Adrenal gland (tissue), 12 donors: ENCODE measurements around the gene NT5DC3. TPM values are rescaled to one million over a fixed set of nuclear protein-coding genes. Genes with fewer than 3 reads are reported as not detected.

ENCODE experiments used
- DNase-seq, 7 donors: peaks; one replicate each; pipeline ENCODE4 v3.0.0-alpha.2; 2019 to 2020
- H3K27ac ChIP-seq, 5 donors: fragments of 200-600 bp; sonication (generic) in 4 of 5; 1 replicate in 3 of 5; 2 replicates in 2 of 5; pipeline versions ENCODE4 v1.5.1 to v1.8.0; 2016 to 2020; ENCODE audit warnings: mild to moderate bottlenecking in 1 of 5
- H3K27me3 ChIP-seq: fragments of 200-600 bp; 2 replicates; pipeline ENCODE4 v1.8.0; 2021
- H3K36me3 ChIP-seq, 2 donors: fragments of 200-600 bp; replicated peaks in 1 of 2; 1 replicate in 1 of 2; 2 replicates in 1 of 2; pipeline versions ENCODE4 v1.5.1 to v1.8.0; 2018 to 2022
- H3K4me1 ChIP-seq, 2 donors: fragments of 200-600 bp; replicated peaks in 1 of 2; 1 replicate in 1 of 2; 2 replicates in 1 of 2; pipeline versions ENCODE4 v1.5.1 to v1.8.0; 2018 to 2021
- H3K4me3 ChIP-seq, 4 donors: fragments of 200-600 bp; sonication (generic) in 3 of 4; one replicate each; pipeline ENCODE4 v1.5.1; 2016 to 2018
- H3K9me3 ChIP-seq, 3 donors: fragments of 200-600 bp; sonication (generic) in 1 of 3; replicated peaks in 1 of 3; 1 replicate in 2 of 3; 2 replicates in 1 of 3; pipeline versions ENCODE4 v1.5.1 to v1.8.0; 2016 to 2021
- POLR2A ChIP-seq, 2 donors: fragments of 450-650 bp; IDR thresholded peaks; one replicate each; pipeline ENCODE4 v1.6.1; 2017; ENCODE audit warnings: antibody characterized with exemption in 2 of 2, mild to moderate bottlenecking in 2 of 2, moderate library complexity in 1 of 2
- WGBS, 4 donors: extraction: QIAGEN DNeasy Blood & Tissue Kit in 2 of 4; methylation state at CpG; one replicate each; pipeline versions ENCODE4 v1.1.5 to v1.1.7; 2013 to 2017; 5-methylcytosine and 5-hydroxymethylcytosine counted together
- intact Hi-C, 2 donors: fragments of 100-400 bp; cut with DNase I; formaldehyde crosslinking; loops; one replicate each; pipeline versions ENCODE4 v1.14.1 to v1.15.0; 2022 to 2023
- polyA plus RNA-seq, 3 donors: library from polyadenylated mRNA; stranded (reverse); fragments of 200-250 nt in 2 of 3; fragments of 350-450 nt in 1 of 3; fragmentation: Illumina TruSeq in 1 of 3; extraction: RNeasy Lipid Tissue Mini Kit (QIAGEN cat#74804) in 1 of 3; gene quantifications; one replicate each; pipeline ENCODE4 v1.2.3, GENCODE V29; 2013 to 2014
- total RNA-seq, 9 donors: library from RNA; depleted of rRNA in 4 of 9; stranded (reverse); fragments of >200 nt in 4 of 9; fragments of 120-200 nt in 1 of 9; fragmentation: NEBNext Ultra II Directional in 1 of 9; extraction: Animal tissue kit (Norgen Biotek cat#: 25700) in 1 of 9; gene quantifications; one replicate each; pipeline versions ENCODE4 v1.1.0 to v1.2.4, GENCODE V29; 2013 to 2023
- TF ChIP-seq, protein P1 (sequence below), 6 experiments: fragments of 450-650 bp in 4 of 6; fragments of 200-600 bp in 2 of 6; sonication (generic) in 1 of 6; IDR thresholded peaks; 1 replicate in 5 of 6; 2 replicates in 1 of 6; pipeline versions ENCODE4 v1.5.1 to v1.8.0; 2016 to 2021; ENCODE audit warnings: antibody characterized with exemption in 6 of 6, mild to moderate bottlenecking in 2 of 6, moderate library complexity in 1 of 6
- donor health status: healthy with polysubstance abuse.
- donor health status: Bipolar disorder and iron deficiency.
- donor health status: DM: yes; HTN: yes; CAD: no.
- donor health status: DM: no; HTN: no; CAD: no.
- donor health status: DM: no; HTN: no; CAD: no.
- donor health status: DM: yes; HTN: yes; CAD: no.

Gene NT5DC3
- total and polyA plus RNA-seq, 12 donors: 4.1 to 14.9 (median 7.2) TPM

DNA sequence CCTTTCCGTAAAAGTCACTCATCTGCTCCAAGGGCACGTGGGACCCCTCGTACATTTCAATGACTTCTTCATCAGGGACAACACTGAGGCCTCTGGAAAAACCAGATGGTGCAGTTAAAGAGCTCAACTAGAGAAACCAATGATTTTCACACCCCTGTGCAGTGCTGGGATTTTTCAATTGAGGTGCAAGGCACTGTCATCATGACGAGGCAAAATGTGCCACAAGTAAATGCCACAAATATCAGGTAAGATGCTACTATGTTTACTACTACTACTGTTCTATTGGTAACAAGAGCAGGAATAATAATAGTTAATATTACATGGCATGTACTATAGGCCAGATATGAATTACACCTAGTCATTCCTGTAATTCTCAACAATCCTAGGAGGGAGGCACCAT is 42.4 kb downstream of the NT5DC3 start:
- peaks cover 19 to 37% of the 10 kb centered on the region in 2 donors for H3K4me1 ChIP-seq
- no peak overlapping the region for H3K4me3 ChIP-seq
- H3K9me3 ChIP-seq: no peaks in the 10 kb centered on the region
- no peaks in the 10 kb centered on the region for H3K36me3 ChIP-seq
- TF ChIP-seq, protein P1, sequence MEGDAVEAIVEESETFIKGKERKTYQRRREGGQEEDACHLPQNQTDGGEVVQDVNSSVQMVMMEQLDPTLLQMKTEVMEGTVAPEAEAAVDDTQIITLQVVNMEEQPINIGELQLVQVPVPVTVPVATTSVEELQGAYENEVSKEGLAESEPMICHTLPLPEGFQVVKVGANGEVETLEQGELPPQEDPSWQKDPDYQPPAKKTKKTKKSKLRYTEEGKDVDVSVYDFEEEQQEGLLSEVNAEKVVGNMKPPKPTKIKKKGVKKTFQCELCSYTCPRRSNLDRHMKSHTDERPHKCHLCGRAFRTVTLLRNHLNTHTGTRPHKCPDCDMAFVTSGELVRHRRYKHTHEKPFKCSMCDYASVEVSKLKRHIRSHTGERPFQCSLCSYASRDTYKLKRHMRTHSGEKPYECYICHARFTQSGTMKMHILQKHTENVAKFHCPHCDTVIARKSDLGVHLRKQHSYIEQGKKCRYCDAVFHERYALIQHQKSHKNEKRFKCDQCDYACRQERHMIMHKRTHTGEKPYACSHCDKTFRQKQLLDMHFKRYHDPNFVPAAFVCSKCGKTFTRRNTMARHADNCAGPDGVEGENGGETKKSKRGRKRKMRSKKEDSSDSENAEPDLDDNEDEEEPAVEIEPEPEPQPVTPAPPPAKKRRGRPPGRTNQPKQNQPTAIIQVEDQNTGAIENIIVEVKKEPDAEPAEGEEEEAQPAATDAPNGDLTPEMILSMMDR (IDR thresholded peaks at IDR 0.05): no peak
- TF ChIP-seq POLR2A (IDR thresholded peaks at IDR 0.05): no peak
- 91 to 96% (median 91%) methylated on average over 4 of the region's 4 CpGs for WGBS, 4 donors
- intact Hi-C loops: no loop called here
- no peaks in the 10 kb centered on the region for H3K27me3 ChIP-seq
- DNase-seq: no peak
- peak overlapping the region in 4 of 5 donors; percentile 3 to 86 (median 51) for H3K27ac ChIP-seq

DNA sequence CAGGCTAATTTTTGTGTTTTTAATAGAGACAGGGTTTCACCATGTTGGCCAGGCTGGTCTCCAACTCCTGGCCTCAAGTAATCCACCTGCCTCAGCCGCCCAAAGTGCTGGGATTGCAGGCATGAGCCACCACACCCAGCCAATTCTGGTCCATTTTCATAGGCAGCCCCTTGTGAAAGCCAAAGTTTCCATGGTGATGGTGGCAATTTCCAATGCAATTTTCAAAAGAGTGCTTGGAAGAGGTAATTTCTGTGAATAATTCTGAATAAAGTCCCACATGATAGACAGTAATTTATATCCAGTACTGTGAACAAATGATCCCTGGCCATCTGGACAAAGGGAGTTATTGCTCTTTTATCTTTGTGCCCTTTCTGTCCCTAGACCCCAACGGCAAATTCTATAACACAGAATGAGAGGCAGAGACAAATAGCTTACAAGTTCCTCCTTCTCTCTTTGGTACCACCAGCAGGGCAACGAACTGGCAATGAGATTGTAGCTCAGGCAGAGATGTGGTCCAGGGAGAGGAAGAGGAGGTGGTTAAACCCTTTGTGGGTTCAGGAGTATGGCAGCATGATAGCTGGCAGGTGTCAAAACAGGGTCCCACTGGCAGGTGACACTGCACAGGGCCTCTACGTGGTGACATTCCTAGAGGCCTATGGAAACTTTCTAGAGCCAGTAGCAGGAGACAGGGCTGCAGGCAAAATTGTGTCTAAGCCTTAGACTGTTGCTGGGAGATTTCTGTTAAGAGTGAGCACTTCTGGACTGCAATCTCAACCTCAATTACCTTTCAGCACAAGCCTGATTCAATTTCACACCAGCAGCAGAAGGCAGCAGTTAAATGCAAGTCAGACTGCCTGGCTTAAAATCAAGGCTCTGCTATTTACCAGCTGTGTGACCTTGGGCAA is 46.5 kb downstream of the NT5DC3 start:
- DNase-seq: no peak
- no peaks in the 10 kb centered on the region for H3K27me3 ChIP-seq
- intact Hi-C loops: no loop called here
- WGBS, 4 donors: 60 to 70% (median 64%) methylated on average over 4 of the region's 4 CpGs
- no peak overlapping the region for H3K27ac ChIP-seq
- peaks cover 0 to 3% of the 10 kb centered on the region in 2 donors for H3K36me3 ChIP-seq
- peaks cover 8 to 22% of the 10 kb centered on the region in 2 donors for H3K4me1 ChIP-seq
- H3K4me3 ChIP-seq: no peak overlapping the region
- TF ChIP-seq, protein P1 (IDR thresholded peaks at IDR 0.05): no peak
- no peak for TF ChIP-seq POLR2A (IDR thresholded peaks at IDR 0.05)
- no peaks in the 10 kb centered on the region for H3K9me3 ChIP-seq

DNA sequence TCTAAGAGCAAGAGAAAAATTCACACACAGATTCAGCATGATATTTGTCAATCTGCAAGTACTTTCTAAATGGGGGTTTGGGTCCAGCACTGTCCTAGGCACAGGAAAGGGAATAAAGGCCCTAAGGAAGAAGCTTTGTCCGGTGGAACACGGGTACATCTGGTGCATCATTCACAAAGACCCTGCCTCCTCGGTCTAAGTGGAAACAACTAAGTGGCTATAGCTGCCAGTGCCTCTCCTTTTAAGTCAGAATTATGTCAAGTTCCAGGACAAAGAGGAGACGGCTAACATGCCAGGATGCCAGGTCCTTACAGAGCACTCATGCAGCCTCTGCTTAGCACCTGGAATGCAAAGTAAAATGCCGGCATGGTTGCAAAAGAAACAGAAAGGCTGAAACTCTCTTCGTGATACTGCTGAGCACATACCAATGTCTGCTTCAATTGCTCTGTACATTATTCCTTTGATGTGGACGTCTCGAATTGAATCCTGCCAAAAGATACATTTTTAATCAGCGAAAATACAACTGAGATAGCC is 47.5 kb downstream of the NT5DC3 start:
- TF ChIP-seq, protein P1 (IDR thresholded peaks at IDR 0.05): no peak
- no peak for TF ChIP-seq POLR2A (IDR thresholded peaks at IDR 0.05)
- intact Hi-C loops: no loop called here
- Histone ChIP-seq H3K4me3 (no peak overlapping the region), H3K27me3 (no peaks in the 10 kb centered on the region), H3K36me3 (peaks cover 0 to 3% of the 10 kb centered on the region in 2 donors), H3K9me3 (no peaks in the 10 kb centered on the region), H3K4me1 (peaks cover 3 to 15% of the 10 kb centered on the region in 2 donors), H3K27ac (no peak overlapping the region)
- DNase-seq: no peak
- WGBS, 4 donors: 81 to 91% (median 86%) methylated on average over 8 to 9 of the region's 9 CpGs

DNA sequence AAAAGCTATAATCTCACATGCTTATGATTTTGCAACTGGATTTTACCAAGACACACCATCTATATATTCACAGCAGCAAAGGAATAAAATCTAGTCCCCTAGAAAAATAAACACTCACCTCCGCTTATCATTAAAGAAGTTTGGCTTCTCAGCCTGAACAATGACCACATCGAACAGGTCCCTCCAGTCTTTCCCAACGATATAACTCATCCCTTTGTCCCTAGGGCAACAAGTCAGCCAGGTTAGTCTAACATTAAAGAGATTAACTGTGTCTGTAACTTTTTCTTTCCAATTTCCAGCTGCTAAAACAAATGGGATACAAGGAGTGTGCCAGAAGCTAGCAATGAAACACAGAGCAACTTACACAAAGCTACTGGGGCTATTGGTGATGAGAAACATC is 48.0 kb downstream of the NT5DC3 start:
- Histone ChIP-seq H3K4me1 (peaks cover 3 to 15% of the 10 kb centered on the region in 2 donors), H3K4me3 (no peak overlapping the region), H3K27ac (no peak overlapping the region), H3K36me3 (peaks cover 0 to 3% of the 10 kb centered on the region in 2 donors), H3K27me3 (no peaks in the 10 kb centered on the region), H3K9me3 (no peaks in the 10 kb centered on the region)
- WGBS, 4 donors: 60 to 87% (median 81%) methylated on average over 3 of the region's 3 CpGs
- intact Hi-C loops: no loop called here
- DNase-seq: no peak
- no peak for TF ChIP-seq POLR2A (IDR thresholded peaks at IDR 0.05)
- TF ChIP-seq, protein P1 (IDR thresholded peaks at IDR 0.05): no peak
